ENCODE measurements around the gene BACH1. TPM values are rescaled to one million over a fixed set of nuclear protein-coding genes. Genes with fewer than 3 reads are reported as not detected.

Gene BACH1
- 46.2 to 48.7 TPM (median 47.8 TPM) in 3 replicates for total RNA-seq (2021)
- percentile 90 among the genes with signal in this experiment for Bru-seq, nascent RNA
- long read RNA-seq, experiment 1, full-length matches to known transcripts = 68 of 130 reads
- long read RNA-seq, experiment 1, partial matches to known transcripts = 34 of 130 reads
- long read RNA-seq, experiment 1, other reads (novel, unspliced or antisense) = 28 of 130 reads
- long read RNA-seq, experiment 2, full-length matches to known transcripts = 2 of 34 reads
- long read RNA-seq, experiment 2, partial matches to known transcripts = 10 of 34 reads
- long read RNA-seq, experiment 2, other reads (novel, unspliced or antisense) = 22 of 34 reads
- long read RNA-seq, experiment 3, partial matches to known transcripts = 1 of 1 reads
- long read RNA-seq, experiment 3, other reads (novel, unspliced or antisense) = 0 of 1 reads

DNA sequence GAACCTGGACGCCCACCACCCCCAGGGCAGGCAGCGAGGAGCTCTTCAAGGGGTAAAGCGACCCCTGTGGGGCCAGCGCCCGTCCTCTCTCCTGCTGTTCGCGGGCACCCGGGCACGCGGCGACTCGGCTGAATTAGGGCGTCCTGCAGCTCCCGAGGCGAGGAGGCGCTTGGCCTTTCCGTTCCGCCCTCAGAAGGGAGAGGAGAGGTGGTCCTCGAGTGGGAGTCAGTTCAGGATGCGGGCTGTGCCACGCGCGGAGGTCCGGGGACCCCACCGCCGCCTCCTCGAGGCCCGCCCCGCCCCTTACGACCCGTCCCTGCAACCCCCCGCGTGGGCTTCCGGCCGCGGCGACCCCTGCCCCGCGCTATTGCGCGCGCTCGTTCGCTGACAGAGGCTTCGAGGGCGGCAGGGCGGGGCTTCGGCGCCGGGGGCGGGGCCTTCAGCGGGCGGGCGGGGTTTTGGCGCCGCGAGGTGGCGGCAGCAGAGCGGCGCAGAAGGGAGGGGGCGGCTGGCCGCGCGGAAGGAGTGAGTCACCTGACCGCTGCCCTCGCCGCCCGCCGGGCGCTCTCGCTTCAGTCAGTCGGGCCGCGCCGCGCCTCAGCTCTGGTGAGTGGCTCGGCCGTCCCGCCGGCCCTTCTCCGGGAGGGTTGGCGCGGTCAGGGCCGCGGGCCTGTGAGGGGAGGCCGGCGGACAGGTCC is at the start of gene BACH1:
Gene BACH1 (plus strand): TSS at position 575 of the 698 bp plus-strand sequence. CDS start 22,359 bp downstream, outside the sequence.
- Mint-ChIP-seq H3K27me3 (ENCODE audit: low read depth) (peaks cover 15% of the 10 kb centered on the region), H3K9me3 (no peaks in the 10 kb centered on the region), H3K4me3 (peak within 1 kb of the TSS; percentile 92), H3K27ac (peak within 1 kb of the TSS; percentile 90), H3K4me1 (peaks cover 52% of the 10 kb centered on the region), H3K36me3 (no peaks in the 10 kb centered on the region)
- ChIA-PET CTCF (interaction anchor here (0.8 to 1.4 kb wide), 4 partner anchors 8 to 124 kb away, joined by 3 to 7 read pairs (median 4); no protein-coding TSS in a partner anchor), POLR2A (interaction anchor here (0.9 to 1.0 kb wide), 2 partner anchors 10 to 50 kb away, joined by 3 to 4 read pairs; no protein-coding TSS in a partner anchor)
- DNase-seq (ENCODE audit: low spot score) = peak; percentile 91
- ATAC-seq = peak; percentile 89
- TF ChIP-seq, protein P1, sequence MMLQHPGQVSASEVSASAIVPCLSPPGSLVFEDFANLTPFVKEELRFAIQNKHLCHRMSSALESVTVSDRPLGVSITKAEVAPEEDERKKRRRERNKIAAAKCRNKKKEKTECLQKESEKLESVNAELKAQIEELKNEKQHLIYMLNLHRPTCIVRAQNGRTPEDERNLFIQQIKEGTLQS (CRISPR knock-in tag; conservative IDR thresholded peaks at IDR 0.05) = no peak
- TF ChIP-seq NR1H2 (CRISPR knock-in tag; IDR thresholded peaks at IDR 0.05) (no peak), ZNF232 (CRISPR knock-in tag; IDR thresholded peaks at IDR 0.05) (no peak), SMAD4 (CRISPR knock-in tag; IDR thresholded peaks at IDR 0.05) (no peak), SP1 (CRISPR knock-in tag; conservative IDR thresholded peaks at IDR 0.05) (peak; percentile 81; the same call in 1 of the 2 replicates), TEAD4 (CRISPR knock-in tag; IDR thresholded peaks at IDR 0.05) (no peak), TCF7 (CRISPR knock-in tag; IDR thresholded peaks at IDR 0.05; ENCODE audit: low read depth) (no peak), IRF2 (CRISPR knock-in tag; IDR thresholded peaks at IDR 0.05; ENCODE audit: borderline replicate concordance, low read depth) (no peak), ZNF416 (CRISPR knock-in tag; IDR thresholded peaks at IDR 0.05) (no peak), CBFB (CRISPR knock-in tag; IDR thresholded peaks at IDR 0.05; ENCODE audit: low read depth) (no peak), PRRX2 (CRISPR knock-in tag; IDR thresholded peaks at IDR 0.05) (no peak), NFYB (CRISPR knock-in tag; conservative IDR thresholded peaks at IDR 0.05; ENCODE audit: low read depth) (no peak), KAT7 (CRISPR knock-in tag; IDR thresholded peaks at IDR 0.05; ENCODE audit: borderline replicate concordance) (no peak)
- TF ChIP-seq, protein P2, sequence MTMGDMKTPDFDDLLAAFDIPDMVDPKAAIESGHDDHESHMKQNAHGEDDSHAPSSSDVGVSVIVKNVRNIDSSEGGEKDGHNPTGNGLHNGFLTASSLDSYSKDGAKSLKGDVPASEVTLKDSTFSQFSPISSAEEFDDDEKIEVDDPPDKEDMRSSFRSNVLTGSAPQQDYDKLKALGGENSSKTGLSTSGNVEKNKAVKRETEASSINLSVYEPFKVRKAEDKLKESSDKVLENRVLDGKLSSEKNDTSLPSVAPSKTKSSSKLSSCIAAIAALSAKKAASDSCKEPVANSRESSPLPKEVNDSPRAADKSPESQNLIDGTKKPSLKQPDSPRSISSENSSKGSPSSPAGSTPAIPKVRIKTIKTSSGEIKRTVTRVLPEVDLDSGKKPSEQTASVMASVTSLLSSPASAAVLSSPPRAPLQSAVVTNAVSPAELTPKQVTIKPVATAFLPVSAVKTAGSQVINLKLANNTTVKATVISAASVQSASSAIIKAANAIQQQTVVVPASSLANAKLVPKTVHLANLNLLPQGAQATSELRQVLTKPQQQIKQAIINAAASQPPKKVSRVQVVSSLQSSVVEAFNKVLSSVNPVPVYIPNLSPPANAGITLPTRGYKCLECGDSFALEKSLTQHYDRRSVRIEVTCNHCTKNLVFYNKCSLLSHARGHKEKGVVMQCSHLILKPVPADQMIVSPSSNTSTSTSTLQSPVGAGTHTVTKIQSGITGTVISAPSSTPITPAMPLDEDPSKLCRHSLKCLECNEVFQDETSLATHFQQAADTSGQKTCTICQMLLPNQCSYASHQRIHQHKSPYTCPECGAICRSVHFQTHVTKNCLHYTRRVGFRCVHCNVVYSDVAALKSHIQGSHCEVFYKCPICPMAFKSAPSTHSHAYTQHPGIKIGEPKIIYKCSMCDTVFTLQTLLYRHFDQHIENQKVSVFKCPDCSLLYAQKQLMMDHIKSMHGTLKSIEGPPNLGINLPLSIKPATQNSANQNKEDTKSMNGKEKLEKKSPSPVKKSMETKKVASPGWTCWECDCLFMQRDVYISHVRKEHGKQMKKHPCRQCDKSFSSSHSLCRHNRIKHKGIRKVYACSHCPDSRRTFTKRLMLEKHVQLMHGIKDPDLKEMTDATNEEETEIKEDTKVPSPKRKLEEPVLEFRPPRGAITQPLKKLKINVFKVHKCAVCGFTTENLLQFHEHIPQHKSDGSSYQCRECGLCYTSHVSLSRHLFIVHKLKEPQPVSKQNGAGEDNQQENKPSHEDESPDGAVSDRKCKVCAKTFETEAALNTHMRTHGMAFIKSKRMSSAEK (CRISPR knock-in tag; IDR thresholded peaks at IDR 0.05; ENCODE audit: borderline replicate concordance) = no peak
- TF ChIP-seq, protein P3, sequence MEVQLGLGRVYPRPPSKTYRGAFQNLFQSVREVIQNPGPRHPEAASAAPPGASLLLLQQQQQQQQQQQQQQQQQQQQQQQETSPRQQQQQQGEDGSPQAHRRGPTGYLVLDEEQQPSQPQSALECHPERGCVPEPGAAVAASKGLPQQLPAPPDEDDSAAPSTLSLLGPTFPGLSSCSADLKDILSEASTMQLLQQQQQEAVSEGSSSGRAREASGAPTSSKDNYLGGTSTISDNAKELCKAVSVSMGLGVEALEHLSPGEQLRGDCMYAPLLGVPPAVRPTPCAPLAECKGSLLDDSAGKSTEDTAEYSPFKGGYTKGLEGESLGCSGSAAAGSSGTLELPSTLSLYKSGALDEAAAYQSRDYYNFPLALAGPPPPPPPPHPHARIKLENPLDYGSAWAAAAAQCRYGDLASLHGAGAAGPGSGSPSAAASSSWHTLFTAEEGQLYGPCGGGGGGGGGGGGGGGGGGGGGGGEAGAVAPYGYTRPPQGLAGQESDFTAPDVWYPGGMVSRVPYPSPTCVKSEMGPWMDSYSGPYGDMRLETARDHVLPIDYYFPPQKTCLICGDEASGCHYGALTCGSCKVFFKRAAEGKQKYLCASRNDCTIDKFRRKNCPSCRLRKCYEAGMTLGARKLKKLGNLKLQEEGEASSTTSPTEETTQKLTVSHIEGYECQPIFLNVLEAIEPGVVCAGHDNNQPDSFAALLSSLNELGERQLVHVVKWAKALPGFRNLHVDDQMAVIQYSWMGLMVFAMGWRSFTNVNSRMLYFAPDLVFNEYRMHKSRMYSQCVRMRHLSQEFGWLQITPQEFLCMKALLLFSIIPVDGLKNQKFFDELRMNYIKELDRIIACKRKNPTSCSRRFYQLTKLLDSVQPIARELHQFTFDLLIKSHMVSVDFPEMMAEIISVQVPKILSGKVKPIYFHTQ (CRISPR knock-in tag; IDR thresholded peaks at IDR 0.05) = no peak
- TF ChIP-seq, protein P4, sequence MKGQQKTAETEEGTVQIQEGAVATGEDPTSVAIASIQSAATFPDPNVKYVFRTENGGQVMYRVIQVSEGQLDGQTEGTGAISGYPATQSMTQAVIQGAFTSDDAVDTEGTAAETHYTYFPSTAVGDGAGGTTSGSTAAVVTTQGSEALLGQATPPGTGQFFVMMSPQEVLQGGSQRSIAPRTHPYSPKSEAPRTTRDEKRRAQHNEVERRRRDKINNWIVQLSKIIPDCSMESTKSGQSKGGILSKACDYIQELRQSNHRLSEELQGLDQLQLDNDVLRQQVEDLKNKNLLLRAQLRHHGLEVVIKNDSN (CRISPR knock-in tag; IDR thresholded peaks at IDR 0.05) = peak; percentile 84
- TF ChIP-seq, protein P5, sequence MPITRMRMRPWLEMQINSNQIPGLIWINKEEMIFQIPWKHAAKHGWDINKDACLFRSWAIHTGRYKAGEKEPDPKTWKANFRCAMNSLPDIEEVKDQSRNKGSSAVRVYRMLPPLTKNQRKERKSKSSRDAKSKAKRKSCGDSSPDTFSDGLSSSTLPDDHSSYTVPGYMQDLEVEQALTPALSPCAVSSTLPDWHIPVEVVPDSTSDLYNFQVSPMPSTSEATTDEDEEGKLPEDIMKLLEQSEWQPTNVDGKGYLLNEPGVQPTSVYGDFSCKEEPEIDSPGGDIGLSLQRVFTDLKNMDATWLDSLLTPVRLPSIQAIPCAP (CRISPR knock-in tag; IDR thresholded peaks at IDR 0.05) = 0 out of 2 replicates have a peak, but pooled peaks have one; percentile 14
- TF ChIP-seq, protein P6, sequence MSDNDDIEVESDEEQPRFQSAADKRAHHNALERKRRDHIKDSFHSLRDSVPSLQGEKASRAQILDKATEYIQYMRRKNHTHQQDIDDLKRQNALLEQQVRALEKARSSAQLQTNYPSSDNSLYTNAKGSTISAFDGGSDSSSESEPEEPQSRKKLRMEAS (CRISPR knock-in tag; IDR thresholded peaks at IDR 0.05) = peak; percentile 78
- TF ChIP-seq, protein P7, sequence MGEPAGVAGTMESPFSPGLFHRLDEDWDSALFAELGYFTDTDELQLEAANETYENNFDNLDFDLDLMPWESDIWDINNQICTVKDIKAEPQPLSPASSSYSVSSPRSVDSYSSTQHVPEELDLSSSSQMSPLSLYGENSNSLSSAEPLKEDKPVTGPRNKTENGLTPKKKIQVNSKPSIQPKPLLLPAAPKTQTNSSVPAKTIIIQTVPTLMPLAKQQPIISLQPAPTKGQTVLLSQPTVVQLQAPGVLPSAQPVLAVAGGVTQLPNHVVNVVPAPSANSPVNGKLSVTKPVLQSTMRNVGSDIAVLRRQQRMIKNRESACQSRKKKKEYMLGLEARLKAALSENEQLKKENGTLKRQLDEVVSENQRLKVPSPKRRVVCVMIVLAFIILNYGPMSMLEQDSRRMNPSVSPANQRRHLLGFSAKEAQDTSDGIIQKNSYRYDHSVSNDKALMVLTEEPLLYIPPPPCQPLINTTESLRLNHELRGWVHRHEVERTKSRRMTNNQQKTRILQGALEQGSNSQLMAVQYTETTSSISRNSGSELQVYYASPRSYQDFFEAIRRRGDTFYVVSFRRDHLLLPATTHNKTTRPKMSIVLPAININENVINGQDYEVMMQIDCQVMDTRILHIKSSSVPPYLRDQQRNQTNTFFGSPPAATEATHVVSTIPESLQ (CRISPR knock-in tag; IDR thresholded peaks at IDR 0.05) = no peak
- TF ChIP-seq, protein P8, sequence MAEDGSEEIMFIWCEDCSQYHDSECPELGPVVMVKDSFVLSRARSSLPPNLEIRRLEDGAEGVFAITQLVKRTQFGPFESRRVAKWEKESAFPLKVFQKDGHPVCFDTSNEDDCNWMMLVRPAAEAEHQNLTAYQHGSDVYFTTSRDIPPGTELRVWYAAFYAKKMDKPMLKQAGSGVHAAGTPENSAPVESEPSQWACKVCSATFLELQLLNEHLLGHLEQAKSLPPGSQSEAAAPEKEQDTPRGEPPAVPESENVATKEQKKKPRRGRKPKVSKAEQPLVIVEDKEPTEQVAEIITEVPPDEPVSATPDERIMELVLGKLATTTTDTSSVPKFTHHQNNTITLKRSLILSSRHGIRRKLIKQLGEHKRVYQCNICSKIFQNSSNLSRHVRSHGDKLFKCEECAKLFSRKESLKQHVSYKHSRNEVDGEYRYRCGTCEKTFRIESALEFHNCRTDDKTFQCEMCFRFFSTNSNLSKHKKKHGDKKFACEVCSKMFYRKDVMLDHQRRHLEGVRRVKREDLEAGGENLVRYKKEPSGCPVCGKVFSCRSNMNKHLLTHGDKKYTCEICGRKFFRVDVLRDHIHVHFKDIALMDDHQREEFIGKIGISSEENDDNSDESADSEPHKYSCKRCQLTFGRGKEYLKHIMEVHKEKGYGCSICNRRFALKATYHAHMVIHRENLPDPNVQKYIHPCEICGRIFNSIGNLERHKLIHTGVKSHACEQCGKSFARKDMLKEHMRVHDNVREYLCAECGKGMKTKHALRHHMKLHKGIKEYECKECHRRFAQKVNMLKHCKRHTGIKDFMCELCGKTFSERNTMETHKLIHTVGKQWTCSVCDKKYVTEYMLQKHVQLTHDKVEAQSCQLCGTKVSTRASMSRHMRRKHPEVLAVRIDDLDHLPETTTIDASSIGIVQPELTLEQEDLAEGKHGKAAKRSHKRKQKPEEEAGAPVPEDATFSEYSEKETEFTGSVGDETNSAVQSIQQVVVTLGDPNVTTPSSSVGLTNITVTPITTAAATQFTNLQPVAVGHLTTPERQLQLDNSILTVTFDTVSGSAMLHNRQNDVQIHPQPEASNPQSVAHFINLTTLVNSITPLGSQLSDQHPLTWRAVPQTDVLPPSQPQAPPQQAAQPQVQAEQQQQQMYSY (CRISPR knock-in tag; IDR thresholded peaks at IDR 0.05) = no peak

Data from WTC11 (cell line).